Central memory CD4-positive, alpha-beta T cell (primary cell): ENCODE data around the gene OR5D14.

Experiments
- DNase-seq: peaks from one replicate; pipeline ENCODE4 v3.0.0; 2022
- total RNA-seq, 3 experiments: gene quantifications; one replicate each; lab custom pipeline; 2026; lab: John Stamatoyannopoulos, UW

The OR5D14 gene
- total RNA-seq: 0 reads per million in 3 experiments

- DNase-seq: no peak
Measured at GRCh38 chr11:55795256-55795655, at the start of gene OR5D14. Gene OR5D14 (plus strand): TSS chr11:55795556. CDS start chr11:55795556, 0 bp downstream.

GRCh38 chr11:55773138-55773537 lies 22.2 kb upstream of the OR5D14 start, which contains the start of gene OR5D13:
Gene OR5D13 (plus strand): TSS chr11:55773438. CDS start chr11:55773438, 0 bp downstream.
- no peak for DNase-seq

- no peak for DNase-seq
Measured at GRCh38 chr11:55791606-55792005, 3.8 kb upstream of the OR5D14 start.

- DNase-seq: no peak
Measured at GRCh38 chr11:55793321-55793720, 2.0 kb upstream of the OR5D14 start.

GRCh38 chr11:55806248-55806647 lies 10.9 kb downstream of the OR5D14 start:
- no peak for DNase-seq

GRCh38 chr11:55811067-55811466 lies 15.7 kb downstream of the OR5D14 start, which contains the start of gene OR5L1:
Gene OR5L1 (plus strand): TSS chr11:55811367. CDS start chr11:55811467, 100 bp downstream.
- DNase-seq: no peak

GRCh38 chr11:55819330-55819729 lies 24.0 kb downstream of the OR5D14 start, which contains the start of gene OR5D18:
Gene OR5D18 (plus strand): TSS chr11:55819630. CDS start chr11:55819630, 0 bp downstream.
- DNase-seq: no peak

- DNase-seq: no peak
Measured at GRCh38 chr11:55826919-55827318, 31.6 kb downstream of the OR5D14 start, which contains the start of gene OR5L2. Gene OR5L2 (plus strand): TSS chr11:55827219. CDS start chr11:55827219, 0 bp downstream.

- DNase-seq: no peak
Measured at GRCh38 chr11:55838452-55838851, 43.1 kb downstream of the OR5D14 start, which contains the start of gene OR5D16. Gene OR5D16 (plus strand): TSS chr11:55838752. CDS start chr11:55838752, 0 bp downstream.
